ENCODE measurements around the gene TNFAIP8L3.

TNFAIP8L3 gene

DNA sequence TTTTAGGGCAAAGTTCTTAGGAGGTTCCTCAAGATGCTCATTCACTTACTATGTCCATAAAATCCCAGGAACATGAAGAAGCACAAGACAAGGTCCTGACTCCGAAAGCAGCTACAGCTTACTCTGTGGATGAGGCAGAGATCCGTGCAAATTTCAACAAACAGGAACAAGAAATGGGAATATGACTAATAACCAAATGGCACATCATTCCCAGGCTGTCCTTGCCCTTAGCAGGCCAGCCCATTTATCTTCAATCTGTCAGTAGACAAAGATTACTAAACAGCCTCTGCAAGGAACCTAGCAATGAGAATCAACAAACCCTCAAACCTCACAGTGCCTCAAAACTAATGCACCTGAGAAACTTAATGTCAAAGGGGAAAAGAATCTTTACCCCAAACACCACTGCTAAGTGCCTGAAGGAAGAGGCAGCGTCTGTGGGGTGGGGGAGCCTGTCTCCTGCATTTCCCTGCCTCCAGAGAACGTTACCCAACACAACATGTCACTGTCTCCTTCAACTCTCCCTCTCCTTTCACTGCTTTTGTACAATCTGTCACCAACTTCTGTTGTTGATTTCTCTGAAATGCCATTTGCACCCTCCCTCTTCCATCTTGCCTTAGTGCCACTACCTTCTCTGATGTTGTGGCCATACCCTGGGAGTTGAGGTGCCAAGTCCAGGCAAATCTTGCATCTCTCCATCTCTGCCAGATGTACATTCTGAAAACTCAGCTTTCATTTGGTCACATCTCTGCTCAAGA is 4.8 kb downstream of the TNFAIP8L3 start:
- no peak for TF ChIP-seq ZFX (IDR thresholded peaks at IDR 0.05; ENCODE audit: borderline replicate concordance)
- no peak for TF ChIP-seq CTCF (IDR thresholded peaks at IDR 0.05)
- no peak overlapping the region for H3K27ac ChIP-seq

DNA sequence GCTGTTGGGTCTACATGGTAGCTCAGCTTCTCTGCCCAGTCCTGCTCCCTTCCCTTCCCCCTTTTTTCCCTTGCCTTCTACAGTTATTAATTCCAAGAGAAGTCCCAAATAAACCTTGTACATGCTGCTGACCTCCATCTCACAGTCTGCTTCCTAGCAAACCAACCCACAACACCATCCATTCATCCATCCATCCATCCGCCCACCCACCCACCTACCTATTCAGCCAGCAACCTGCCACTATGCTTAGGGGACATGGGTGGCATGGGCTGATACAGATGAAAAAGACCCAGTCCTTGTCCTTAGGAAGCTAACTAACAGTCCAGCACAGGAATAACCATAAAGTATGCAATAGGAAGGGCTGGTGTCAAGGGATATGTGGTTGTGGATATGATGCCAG is 5.7 kb downstream of the TNFAIP8L3 start:
- TF ChIP-seq ZFX (IDR thresholded peaks at IDR 0.05; ENCODE audit: borderline replicate concordance) (no peak), CTCF (IDR thresholded peaks at IDR 0.05) (no peak)
- no peak overlapping the region for H3K27ac ChIP-seq

DNA sequence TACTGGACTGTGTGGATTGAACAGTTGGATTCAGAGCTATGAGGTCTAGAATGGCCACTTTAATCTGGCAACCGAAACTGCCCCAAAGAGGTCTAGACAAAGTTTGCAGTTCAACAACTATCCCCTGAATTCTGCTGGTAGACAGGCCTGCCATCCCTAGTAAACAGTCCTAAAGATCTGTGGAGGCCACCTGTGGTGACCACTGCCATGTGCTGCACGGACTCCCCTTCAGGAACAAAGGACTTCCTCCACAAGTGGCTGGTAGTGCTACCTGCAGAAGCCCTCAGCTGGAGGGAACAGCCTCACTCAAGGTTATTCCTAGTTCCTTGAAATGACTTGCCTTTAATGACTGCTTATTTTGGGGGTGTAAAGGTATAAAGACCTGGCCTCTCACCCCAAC is 6.1 kb downstream of the TNFAIP8L3 start:
- no peak for TF ChIP-seq ZFX (IDR thresholded peaks at IDR 0.05; ENCODE audit: borderline replicate concordance)
- TF ChIP-seq CTCF (IDR thresholded peaks at IDR 0.05), result no peak
- H3K27ac ChIP-seq, result no peak overlapping the region

GRCh38 chr15:51087513-51087912 is 7.2 kb downstream of the TNFAIP8L3 start:
- H3K27ac ChIP-seq, result no peak overlapping the region
- TF ChIP-seq CTCF (IDR thresholded peaks at IDR 0.05) (no peak), ZFX (IDR thresholded peaks at IDR 0.05; ENCODE audit: borderline replicate concordance) (no peak)

DNA sequence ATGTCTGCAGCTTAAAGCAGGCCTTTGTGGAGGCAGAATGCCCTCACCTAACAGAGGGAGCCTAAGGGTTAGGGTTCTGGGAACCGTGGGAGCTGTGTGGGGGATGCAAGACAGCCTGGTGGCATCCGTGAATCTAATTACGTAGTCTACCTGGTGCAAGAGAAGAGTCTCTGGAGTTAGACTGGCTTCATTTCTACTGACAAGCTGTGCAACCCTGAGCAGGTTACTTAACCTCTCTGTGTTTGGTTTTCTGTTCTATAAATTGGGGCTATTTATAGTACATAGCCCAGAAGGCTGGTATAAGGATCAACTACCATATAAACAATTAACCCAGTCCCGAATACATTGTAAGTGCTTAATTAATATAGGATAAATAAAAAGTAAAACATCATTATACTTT is 8.3 kb downstream of the TNFAIP8L3 start:
- TF ChIP-seq CTCF (IDR thresholded peaks at IDR 0.05), result no peak
- no peak for TF ChIP-seq ZFX (IDR thresholded peaks at IDR 0.05; ENCODE audit: borderline replicate concordance)
- H3K27ac ChIP-seq, result no peak overlapping the region

DNA sequence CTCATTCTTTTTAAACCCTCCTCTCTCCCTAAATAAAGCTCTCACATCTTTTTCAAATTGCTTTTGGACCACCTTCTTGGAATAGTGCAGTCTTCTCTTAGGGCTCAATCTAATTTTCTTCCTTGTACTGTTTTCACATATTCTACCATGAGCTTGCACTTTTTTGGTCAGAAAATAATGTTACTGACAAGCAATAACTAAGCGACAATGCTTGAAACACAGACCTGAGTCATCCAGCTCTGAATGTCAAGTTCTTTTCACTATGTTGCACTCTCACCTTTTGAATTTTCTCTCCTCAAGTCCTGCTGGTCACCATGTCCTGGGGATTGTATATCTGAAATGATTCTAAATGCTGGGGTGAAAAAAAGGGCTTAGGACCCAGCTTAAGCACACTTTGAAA is 8.9 kb downstream of the TNFAIP8L3 start:
- no peak overlapping the region for H3K27ac ChIP-seq
- TF ChIP-seq CTCF (IDR thresholded peaks at IDR 0.05) (no peak), ZFX (IDR thresholded peaks at IDR 0.05; ENCODE audit: borderline replicate concordance) (no peak)

DNA sequence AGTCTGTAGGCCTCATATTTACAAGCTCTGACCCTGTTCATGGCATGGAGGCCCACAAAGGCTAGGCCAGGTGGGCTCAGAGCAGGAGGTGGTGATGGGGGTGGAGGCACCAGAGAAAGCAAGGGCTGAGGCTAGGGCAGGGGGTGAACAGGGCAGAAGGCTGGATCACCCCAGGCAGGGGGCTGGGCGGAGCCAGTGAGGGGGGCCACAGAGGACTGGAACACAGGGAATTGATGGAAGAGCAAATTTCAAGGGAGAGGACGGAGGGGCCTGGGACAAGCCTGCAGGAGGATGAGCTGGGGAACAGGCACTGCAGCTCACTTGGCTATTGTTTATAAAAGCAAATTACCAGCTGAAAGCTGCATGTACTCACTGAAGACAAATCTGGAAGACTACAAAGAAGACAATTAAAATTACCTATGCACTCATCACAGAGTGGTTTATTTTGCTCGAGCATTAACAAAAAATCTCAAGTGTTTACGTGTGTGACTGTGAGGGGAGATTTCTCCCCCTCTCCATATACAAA is 11.0 kb downstream of the TNFAIP8L3 start:
- TF ChIP-seq ZFX (IDR thresholded peaks at IDR 0.05; ENCODE audit: borderline replicate concordance), result no peak
- no peak for TF ChIP-seq CTCF (IDR thresholded peaks at IDR 0.05)
- no peak overlapping the region for H3K27ac ChIP-seq
